HepG2 (cell line): Measurements from ENCODE around the gene MRPL2. TPM values are rescaled to one million over a fixed set of nuclear protein-coding genes. Genes with fewer than 3 reads are reported as not detected.

ENCODE experiments used
- ARHGAP35 ChIP-seq: sonication (generic); formaldehyde crosslinking; IDR thresholded peaks from 2 replicates; pipeline ENCODE4 v1.9.0; 2022; ENCODE audit warnings: mild to moderate bottlenecking, inconsistent platforms, moderate library complexity, missing genetic modification reagents, borderline replicate concordance
- ARNT2 ChIP-seq: sonication (generic); formaldehyde crosslinking; IDR thresholded peaks from 2 replicates; pipeline ENCODE4 v1.8.0; 2022; ENCODE audit warnings: mild to moderate bottlenecking, low read depth, missing genetic modification reagents, moderate library complexity
- FLYWCH1 ChIP-seq: sonication (generic); formaldehyde crosslinking; IDR thresholded peaks from 2 replicates; pipeline ENCODE4 v1.8.1; 2023; ENCODE audit warnings: mild to moderate bottlenecking, missing genetic modification reagents
- GLI4 ChIP-seq: sonication (generic); formaldehyde crosslinking; IDR thresholded peaks from 2 replicates; pipeline ENCODE4 v1.5.1; 2020; ENCODE audit warnings: missing genetic modification reagents, mild to moderate bottlenecking, moderate library complexity, borderline replicate concordance
- GPBP1L1 ChIP-seq: sonication (generic); formaldehyde crosslinking; IDR thresholded peaks from 2 replicates; pipeline ENCODE4 v1.5.0; 2020; ENCODE audit warnings: mild to moderate bottlenecking, missing genetic modification reagents
- HES4 ChIP-seq: sonication (generic); formaldehyde crosslinking; IDR thresholded peaks from 2 replicates; pipeline ENCODE4 v1.9.0; 2021; ENCODE audit warnings: mild to moderate bottlenecking, missing genetic modification reagents, borderline replicate concordance
- HOXA3 ChIP-seq: sonication (generic); formaldehyde crosslinking; IDR thresholded peaks from 2 replicates; pipeline ENCODE4 v1.5.0; 2020; ENCODE audit warnings: missing genetic modification reagents
- KDM1A ChIP-seq: IDR thresholded peaks from 2 replicates; pipeline ENCODE4 v1.6.1; 2016; ENCODE audit warnings: missing compliant biosample characterization
- MEIS1 ChIP-seq: sonication (generic); formaldehyde crosslinking; IDR thresholded peaks from 2 replicates; pipeline ENCODE4 v1.9.0; 2021; ENCODE audit warnings: mild to moderate bottlenecking, missing genetic modification reagents, moderate library complexity, borderline replicate concordance
- MXI1 ChIP-seq: IDR thresholded peaks from 3 replicates; pipeline ENCODE4 v1.6.1; 2012; ENCODE audit warnings: low read depth, low read length, inconsistent platforms, borderline replicate concordance
- PCBP2 ChIP-seq: fragments of 200-400 bp; formaldehyde crosslinking; optimal IDR thresholded peaks from 2 replicates; pipeline ENCODE3; 2018; ENCODE audit warnings: low read length, low read depth; ENCODE audit not compliant: poor library complexity, severe bottlenecking
- PHF21A ChIP-seq: sonication (generic); formaldehyde crosslinking; IDR thresholded peaks from 2 replicates; pipeline ENCODE4 v1.5.0; 2020; ENCODE audit warnings: mild to moderate bottlenecking, missing genetic modification reagents
- RORA ChIP-seq: sonication (generic); formaldehyde crosslinking; IDR thresholded peaks from 2 replicates; pipeline ENCODE4 v1.5.0; 2020; ENCODE audit warnings: mild to moderate bottlenecking, missing genetic modification reagents, moderate library complexity
- TMF1 ChIP-seq: sonication (generic); formaldehyde crosslinking; IDR thresholded peaks from 2 replicates; pipeline ENCODE4 v1.8.1; 2022; ENCODE audit warnings: low read depth, missing genetic modification reagents
- YEATS2 ChIP-seq: sonication (generic); formaldehyde crosslinking; IDR thresholded peaks from 2 replicates; pipeline ENCODE4 v1.4.0; 2020; ENCODE audit warnings: missing genetic modification reagents, borderline replicate concordance
- ZFP90 ChIP-seq: sonication (generic); formaldehyde crosslinking; IDR thresholded peaks from 2 replicates; pipeline ENCODE4 v1.8.0; 2022; ENCODE audit warnings: missing genetic modification reagents, mild to moderate bottlenecking, inconsistent platforms, borderline replicate concordance
- ZFY ChIP-seq: sonication (generic); formaldehyde crosslinking; IDR thresholded peaks from 2 replicates; pipeline ENCODE4 v1.4.0; 2020; ENCODE audit warnings: missing genetic modification reagents
- ZNF616 ChIP-seq: sonication (generic); formaldehyde crosslinking; IDR thresholded peaks from 2 replicates; pipeline ENCODE4 v1.5.0; 2020; ENCODE audit warnings: low read depth, mild to moderate bottlenecking, missing genetic modification reagents
- ZNF672 ChIP-seq: sonication (generic); formaldehyde crosslinking; IDR thresholded peaks from 2 replicates; pipeline ENCODE4 v1.8.1; 2022; ENCODE audit warnings: missing genetic modification reagents
- ZNF770 ChIP-seq: sonication (generic); formaldehyde crosslinking; IDR thresholded peaks from 2 replicates; pipeline ENCODE4 v1.5.0; 2020; ENCODE audit warnings: mild to moderate bottlenecking, missing genetic modification reagents
- ZSCAN30 ChIP-seq: sonication (generic); formaldehyde crosslinking; IDR thresholded peaks from 2 replicates; pipeline ENCODE4 v1.5.0; 2020; ENCODE audit warnings: mild to moderate bottlenecking, missing genetic modification reagents
- polyA plus RNA-seq, 8 experiments: library from polyadenylated mRNA; depleted of rRNA in 3 of 8; stranded (reverse) in 7 of 8; unstranded in 1 of 8; fragments of >200 nt; fragmentation: Illumina TruSeq in 4 of 8; extraction: Trizol in 4 of 8; gene quantifications; 2 replicates each; pipeline versions ENCODE4 v1.2.1 to v1.2.3, GENCODE V29; 2011 to 2016; ENCODE audit warnings: low read depth in 4 of 8, missing spikeins in 1 of 8, mixed read lengths in 1 of 8; ENCODE audit not compliant: insufficient read depth in 1 of 8
- total RNA-seq, 5 experiments: library from RNA; depleted of rRNA; stranded (reverse); fragments of >200 nt; fragmentation: Illumina TruSeq; extraction: Trizol; gene quantifications; 2 replicates each; pipeline ENCODE4 v1.2.3, GENCODE V29; 2016; ENCODE audit warnings: low read depth in 1 of 5
- TF ChIP-seq, protein P1 (sequence below), 2 experiments: sonication (generic) in 1 of 2; formaldehyde crosslinking in 1 of 2; IDR thresholded peaks; 2 replicates each; pipeline versions ENCODE4 v1.5.1 to v1.6.1; 2011 to 2020; ENCODE audit warnings: borderline replicate concordance in 1 of 2, low read depth in 1 of 2, low read length in 1 of 2, mild to moderate bottlenecking in 1 of 2, missing genetic modification reagents in 1 of 2, moderate library complexity in 1 of 2
- TF ChIP-seq, protein P2 (sequence below): sonication (generic); formaldehyde crosslinking; IDR thresholded peaks from 2 replicates; pipeline ENCODE4 v1.4.0; 2020; ENCODE audit warnings: missing genetic modification reagents

Gene MRPL2
- total and polyA plus RNA-seq, 2 of the 13 experiments (the other 11 are each of a cell fraction or from before 2014, with no cell fraction given), result 56.8 to 65.6 TPM

DNA sequence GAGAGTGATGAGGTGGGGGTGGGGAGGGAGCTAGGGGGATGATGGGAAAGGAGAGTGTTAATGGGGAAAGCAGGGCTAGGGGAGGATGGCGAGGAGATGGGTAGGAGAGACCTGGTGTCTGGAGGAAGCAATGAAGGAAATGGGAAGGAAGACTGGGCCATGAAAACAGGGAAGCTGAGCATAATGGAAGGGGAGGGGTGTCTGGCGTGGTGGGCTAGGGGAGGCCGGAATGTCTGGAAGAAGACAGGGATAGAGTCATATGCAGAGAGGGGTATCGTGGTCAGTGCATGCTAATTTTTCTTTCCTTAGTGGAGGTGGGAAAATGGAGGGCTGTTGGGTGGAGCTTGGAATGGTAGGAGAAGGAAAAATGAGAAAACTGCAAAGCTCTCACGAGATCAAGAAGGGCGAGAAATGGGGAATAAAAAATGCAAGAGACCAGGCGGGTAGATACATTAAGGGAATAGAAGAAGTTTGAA, 44.8 kb downstream of the MRPL2 start (continued):
- TF ChIP-seq PCBP2 (peak; percentile 18), MXI1 (no peak), ZSCAN30 (CRISPR knock-in tag) (no peak), GPBP1L1 (CRISPR knock-in tag) (no peak), ARNT2 (CRISPR knock-in tag) (no peak), MEIS1 (CRISPR knock-in tag) (0 out of 2 replicates have a peak, but pooled peaks have one; percentile 12), KDM1A (CRISPR knock-in tag) (no peak), YEATS2 (CRISPR knock-in tag) (no peak), HES4 (CRISPR knock-in tag) (0 out of 2 replicates have a peak, but pooled peaks have one; percentile 25), ZNF616 (CRISPR knock-in tag) (no peak), ZNF672 (CRISPR knock-in tag) (no peak), ZFP90 (no peak), PHF21A (CRISPR knock-in tag) (no peak), FLYWCH1 (CRISPR knock-in tag) (no peak), ZNF770 (CRISPR knock-in tag) (no peak), ARHGAP35 (CRISPR knock-in tag) (0 out of 2 replicates have a peak, but pooled peaks have one; percentile 11), RORA (CRISPR knock-in tag) (no peak), TMF1 (CRISPR knock-in tag) (no peak), GLI4 (no peak), ZFY (CRISPR knock-in tag) (no peak), HOXA3 (CRISPR knock-in tag) (no peak)
- TF ChIP-seq, protein P1, sequence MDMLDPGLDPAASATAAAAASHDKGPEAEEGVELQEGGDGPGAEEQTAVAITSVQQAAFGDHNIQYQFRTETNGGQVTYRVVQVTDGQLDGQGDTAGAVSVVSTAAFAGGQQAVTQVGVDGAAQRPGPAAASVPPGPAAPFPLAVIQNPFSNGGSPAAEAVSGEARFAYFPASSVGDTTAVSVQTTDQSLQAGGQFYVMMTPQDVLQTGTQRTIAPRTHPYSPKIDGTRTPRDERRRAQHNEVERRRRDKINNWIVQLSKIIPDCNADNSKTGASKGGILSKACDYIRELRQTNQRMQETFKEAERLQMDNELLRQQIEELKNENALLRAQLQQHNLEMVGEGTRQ (IDR thresholded peaks at IDR 0.05; ENCODE audit: low read depth, low read length), result no peak
- TF ChIP-seq, protein P1 (CRISPR knock-in tag; IDR thresholded peaks at IDR 0.05; ENCODE audit: borderline replicate concordance), result no peak
- TF ChIP-seq, protein P2, sequence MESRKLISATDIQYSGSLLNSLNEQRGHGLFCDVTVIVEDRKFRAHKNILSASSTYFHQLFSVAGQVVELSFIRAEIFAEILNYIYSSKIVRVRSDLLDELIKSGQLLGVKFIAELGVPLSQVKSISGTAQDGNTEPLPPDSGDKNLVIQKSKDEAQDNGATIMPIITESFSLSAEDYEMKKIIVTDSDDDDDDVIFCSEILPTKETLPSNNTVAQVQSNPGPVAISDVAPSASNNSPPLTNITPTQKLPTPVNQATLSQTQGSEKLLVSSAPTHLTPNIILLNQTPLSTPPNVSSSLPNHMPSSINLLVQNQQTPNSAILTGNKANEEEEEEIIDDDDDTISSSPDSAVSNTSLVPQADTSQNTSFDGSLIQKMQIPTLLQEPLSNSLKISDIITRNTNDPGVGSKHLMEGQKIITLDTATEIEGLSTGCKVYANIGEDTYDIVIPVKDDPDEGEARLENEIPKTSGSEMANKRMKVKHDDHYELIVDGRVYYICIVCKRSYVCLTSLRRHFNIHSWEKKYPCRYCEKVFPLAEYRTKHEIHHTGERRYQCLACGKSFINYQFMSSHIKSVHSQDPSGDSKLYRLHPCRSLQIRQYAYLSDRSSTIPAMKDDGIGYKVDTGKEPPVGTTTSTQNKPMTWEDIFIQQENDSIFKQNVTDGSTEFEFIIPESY (CRISPR knock-in tag), result no peak
